ENCODE results near the gene CARD6. TPM values are rescaled to one million over a fixed set of nuclear protein-coding genes. Genes with fewer than 3 reads are reported as not detected.

Gene CARD6
- total RNA-seq, 1 donor from 2014 or later = 1.4 TPM

DNA sequence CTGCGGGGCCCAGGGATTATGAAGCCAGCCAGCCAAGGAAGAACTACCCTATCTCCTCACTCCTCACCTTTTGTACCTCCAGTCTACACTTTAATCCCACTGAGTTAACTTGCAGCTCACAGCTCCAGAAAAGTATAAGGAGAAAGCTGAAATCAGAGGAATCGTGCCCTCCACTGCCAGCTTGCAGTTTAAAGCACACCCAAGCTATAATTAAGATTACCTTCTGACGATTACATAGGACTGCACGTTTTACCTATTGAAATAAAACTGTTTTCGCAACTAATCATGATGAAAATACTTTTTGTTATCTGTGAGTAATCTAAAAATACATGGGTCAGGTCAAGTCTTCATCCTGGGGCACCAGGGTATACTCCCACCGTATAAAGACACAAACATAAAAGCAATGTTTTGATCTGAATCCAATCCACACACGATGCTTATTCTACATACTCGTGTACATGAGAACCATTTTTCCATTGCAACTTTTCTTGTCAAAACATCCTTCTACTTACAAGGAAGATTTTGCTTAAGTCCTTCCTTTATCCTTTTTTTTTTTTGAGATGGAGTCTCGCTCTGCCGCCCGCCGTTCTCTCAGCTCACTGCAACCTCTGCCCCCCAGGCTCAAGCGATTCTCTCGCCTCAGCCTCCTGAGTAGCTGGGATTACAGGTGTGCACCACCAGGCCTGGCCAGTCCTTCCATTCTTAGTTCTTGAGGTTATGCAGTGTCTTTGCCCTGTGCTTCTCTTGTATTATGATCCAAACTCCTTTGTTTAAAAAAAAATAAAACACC lies 13.8 kb upstream of the CARD6 start:
- Mint-ChIP-seq H3K27me3 (no peaks in the 10 kb centered on the region), H3K4me1 (ENCODE audit: unreplicated experiment) (peaks cover 20% of the 10 kb centered on the region), H3K9me3 (no peaks in the 10 kb centered on the region), H3K36me3 (peaks cover 48% of the 10 kb centered on the region), H3K4me3 (no peak overlapping the region), H3K27ac (no peak overlapping the region)
- TF ChIP-seq, protein P1, sequence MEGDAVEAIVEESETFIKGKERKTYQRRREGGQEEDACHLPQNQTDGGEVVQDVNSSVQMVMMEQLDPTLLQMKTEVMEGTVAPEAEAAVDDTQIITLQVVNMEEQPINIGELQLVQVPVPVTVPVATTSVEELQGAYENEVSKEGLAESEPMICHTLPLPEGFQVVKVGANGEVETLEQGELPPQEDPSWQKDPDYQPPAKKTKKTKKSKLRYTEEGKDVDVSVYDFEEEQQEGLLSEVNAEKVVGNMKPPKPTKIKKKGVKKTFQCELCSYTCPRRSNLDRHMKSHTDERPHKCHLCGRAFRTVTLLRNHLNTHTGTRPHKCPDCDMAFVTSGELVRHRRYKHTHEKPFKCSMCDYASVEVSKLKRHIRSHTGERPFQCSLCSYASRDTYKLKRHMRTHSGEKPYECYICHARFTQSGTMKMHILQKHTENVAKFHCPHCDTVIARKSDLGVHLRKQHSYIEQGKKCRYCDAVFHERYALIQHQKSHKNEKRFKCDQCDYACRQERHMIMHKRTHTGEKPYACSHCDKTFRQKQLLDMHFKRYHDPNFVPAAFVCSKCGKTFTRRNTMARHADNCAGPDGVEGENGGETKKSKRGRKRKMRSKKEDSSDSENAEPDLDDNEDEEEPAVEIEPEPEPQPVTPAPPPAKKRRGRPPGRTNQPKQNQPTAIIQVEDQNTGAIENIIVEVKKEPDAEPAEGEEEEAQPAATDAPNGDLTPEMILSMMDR (conservative IDR thresholded peaks at IDR 0.05) = no peak
- DNase-seq (ENCODE audit: extremely low spot score, unreplicated experiment) = no peak

- TF ChIP-seq, protein P1 (conservative IDR thresholded peaks at IDR 0.05) = no peak
- Mint-ChIP-seq H3K4me3 (no peak overlapping the region), H3K4me1 (ENCODE audit: unreplicated experiment) (peaks cover 27% of the 10 kb centered on the region), H3K36me3 (peaks cover 56% of the 10 kb centered on the region), H3K27me3 (no peaks in the 10 kb centered on the region), H3K9me3 (no peaks in the 10 kb centered on the region), H3K27ac (no peak overlapping the region)
- no peak for DNase-seq (ENCODE audit: extremely low spot score, unreplicated experiment)
Observed at GRCh38 chr5:40828021-40828631, 13.0 kb upstream of the CARD6 start.

DNA sequence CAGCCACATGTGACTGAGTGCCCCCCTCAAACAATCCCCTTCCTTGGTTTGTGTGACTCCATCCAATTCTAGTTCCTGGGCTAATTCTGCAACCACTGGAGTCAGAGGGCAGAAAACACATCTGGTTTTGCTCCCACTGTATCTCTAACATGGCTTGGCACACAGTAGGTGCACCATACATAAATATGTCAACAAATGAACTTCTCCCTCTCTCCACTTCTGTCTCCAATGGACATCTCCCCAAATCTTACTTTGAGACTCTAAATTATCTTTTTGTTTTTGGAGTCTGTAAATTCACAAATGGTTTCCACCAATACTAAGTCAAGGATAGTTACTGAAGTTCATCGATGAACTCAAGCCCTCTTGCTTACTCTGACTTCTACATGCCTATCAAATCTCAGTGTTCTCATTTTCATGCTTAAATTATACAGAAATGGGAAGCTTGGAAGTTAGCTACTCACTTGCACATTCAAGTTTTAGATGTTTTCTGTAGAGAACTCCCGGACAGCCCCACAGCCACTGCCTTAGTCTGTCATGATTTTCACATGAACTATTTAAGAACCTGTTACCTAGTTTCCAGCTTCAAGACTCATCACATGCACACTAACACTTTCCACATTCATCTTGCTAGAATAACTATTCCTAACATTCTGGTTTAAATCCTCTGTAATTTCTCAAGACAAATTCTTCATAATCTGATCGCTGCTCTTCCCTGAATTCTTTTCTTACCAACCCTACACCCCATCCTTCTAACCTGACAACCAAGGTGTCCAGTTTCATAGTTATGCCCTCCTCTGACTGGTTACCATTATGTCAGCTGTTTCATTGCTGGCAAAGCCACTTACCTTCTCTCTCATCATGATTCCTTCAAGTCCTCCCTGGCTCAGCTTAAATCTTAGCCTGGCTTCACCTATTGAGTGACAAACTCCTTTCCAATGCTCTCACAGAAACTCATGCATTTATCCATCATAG lies 12.2 kb upstream of the CARD6 start:
- H3K9me3 Mint-ChIP-seq = no peaks in the 10 kb centered on the region
- peaks cover 36% of the 10 kb centered on the region for H3K4me1 Mint-ChIP-seq (ENCODE audit: unreplicated experiment)
- TF ChIP-seq, protein P1 (conservative IDR thresholded peaks at IDR 0.05) = no peak
- H3K27me3 Mint-ChIP-seq = no peaks in the 10 kb centered on the region
- DNase-seq (ENCODE audit: extremely low spot score, unreplicated experiment) = no peak
- H3K27ac Mint-ChIP-seq = peak overlapping the region; percentile 66
- peaks cover 64% of the 10 kb centered on the region for H3K36me3 Mint-ChIP-seq
- H3K4me3 Mint-ChIP-seq = peak overlapping the region; percentile 23

DNA sequence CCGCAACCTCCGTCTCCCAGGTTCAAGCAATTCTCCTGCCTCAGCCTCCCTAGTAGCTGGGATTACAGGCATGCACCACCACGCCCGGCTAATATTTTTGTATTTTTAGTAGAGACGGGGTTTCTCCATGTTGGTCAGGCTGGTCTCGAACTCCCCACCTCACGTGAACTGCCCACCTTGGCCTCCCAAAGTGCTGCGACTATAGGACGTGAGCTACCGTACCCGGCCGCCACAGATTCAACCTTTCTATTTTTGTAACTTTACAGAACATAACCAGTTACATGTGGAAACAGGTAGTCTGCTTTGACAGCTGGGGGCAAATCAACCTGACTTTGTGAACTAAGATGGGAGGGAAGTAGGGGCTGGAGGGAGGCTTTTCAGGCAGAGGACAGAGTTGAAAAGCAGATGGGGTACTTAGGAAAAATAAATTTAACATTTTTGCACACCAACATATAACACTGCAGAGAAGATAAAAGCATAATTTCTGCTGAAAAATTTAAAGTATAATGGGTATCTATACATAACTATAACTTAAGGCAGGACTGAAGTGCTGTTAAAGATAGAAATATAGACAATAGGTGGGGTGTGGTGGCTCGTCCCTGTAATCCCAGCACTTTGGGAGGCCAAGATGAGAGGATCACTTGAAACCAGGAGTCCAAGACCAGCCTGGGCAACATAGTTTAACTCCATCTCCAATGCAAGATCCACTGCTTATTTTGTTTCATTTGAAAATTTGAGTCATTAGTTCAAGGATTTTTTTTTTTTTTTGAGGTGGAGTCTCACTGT lies 11.2 kb upstream of the CARD6 start:
- Mint-ChIP-seq H3K4me1 (ENCODE audit: unreplicated experiment) (peaks cover 36% of the 10 kb centered on the region), H3K36me3 (peaks cover 71% of the 10 kb centered on the region), H3K9me3 (no peaks in the 10 kb centered on the region), H3K4me3 (no peak overlapping the region), H3K27me3 (no peaks in the 10 kb centered on the region), H3K27ac (peak overlapping the region; percentile 71)
- TF ChIP-seq, protein P1 (conservative IDR thresholded peaks at IDR 0.05) = no peak
- DNase-seq (ENCODE audit: extremely low spot score, unreplicated experiment) = no peak

Measured in type B pancreatic cell (in vitro differentiated cells).